Cardiac fibroblast (primary cell): Measurements from ENCODE around the gene HOXB6.

Experiments
- DNase-seq, 2 donors: peaks; one replicate each; pipeline versions ENCODE4 v3.0.0 to v3.0.0-alpha.2; 2010; ENCODE audit warnings: low read depth in 2 of 2
- H3K4me3 ChIP-seq, 2 donors: replicated peaks in 1 of 2; 1 replicate in 1 of 2; 2 replicates in 1 of 2; pipeline ENCODE4 v1.5.1; 2011; ENCODE audit warnings: low read depth in 2 of 2, low read length in 2 of 2, mild to moderate bottlenecking in 2 of 2, moderate library complexity in 1 of 2
- TF ChIP-seq, protein P1 (sequence below): IDR thresholded peaks from one replicate; pipeline ENCODE4 v1.5.1; 2011; ENCODE audit warnings: low read depth, mild to moderate bottlenecking, low read length, inconsistent platforms

The HOXB6 gene

DNA sequence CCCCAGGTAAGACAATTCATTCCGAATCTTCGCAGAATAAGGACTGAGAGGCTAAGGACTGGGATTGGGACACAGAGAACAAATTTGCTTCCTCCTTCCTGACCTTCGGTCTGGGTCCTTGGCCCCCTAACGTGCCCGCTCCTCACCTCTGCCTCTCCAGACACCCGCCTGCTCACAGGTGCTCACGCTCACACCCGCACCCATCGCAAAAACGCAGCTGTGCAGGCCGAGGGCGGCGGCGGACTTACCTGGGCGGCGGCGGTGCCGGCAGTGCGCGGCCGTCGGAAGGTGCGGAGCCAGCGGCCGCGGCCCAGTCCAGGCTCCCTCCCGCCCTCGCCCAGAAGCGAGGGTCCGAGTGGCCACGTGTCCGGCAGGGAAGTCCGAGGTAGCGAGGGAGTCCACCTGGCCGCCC, 28.5 kb upstream of the HOXB6 start:
- DNase-seq = no peak
- TF ChIP-seq, protein P1, sequence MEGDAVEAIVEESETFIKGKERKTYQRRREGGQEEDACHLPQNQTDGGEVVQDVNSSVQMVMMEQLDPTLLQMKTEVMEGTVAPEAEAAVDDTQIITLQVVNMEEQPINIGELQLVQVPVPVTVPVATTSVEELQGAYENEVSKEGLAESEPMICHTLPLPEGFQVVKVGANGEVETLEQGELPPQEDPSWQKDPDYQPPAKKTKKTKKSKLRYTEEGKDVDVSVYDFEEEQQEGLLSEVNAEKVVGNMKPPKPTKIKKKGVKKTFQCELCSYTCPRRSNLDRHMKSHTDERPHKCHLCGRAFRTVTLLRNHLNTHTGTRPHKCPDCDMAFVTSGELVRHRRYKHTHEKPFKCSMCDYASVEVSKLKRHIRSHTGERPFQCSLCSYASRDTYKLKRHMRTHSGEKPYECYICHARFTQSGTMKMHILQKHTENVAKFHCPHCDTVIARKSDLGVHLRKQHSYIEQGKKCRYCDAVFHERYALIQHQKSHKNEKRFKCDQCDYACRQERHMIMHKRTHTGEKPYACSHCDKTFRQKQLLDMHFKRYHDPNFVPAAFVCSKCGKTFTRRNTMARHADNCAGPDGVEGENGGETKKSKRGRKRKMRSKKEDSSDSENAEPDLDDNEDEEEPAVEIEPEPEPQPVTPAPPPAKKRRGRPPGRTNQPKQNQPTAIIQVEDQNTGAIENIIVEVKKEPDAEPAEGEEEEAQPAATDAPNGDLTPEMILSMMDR = no peak
- H3K4me3 ChIP-seq = no peak overlapping the region

DNA sequence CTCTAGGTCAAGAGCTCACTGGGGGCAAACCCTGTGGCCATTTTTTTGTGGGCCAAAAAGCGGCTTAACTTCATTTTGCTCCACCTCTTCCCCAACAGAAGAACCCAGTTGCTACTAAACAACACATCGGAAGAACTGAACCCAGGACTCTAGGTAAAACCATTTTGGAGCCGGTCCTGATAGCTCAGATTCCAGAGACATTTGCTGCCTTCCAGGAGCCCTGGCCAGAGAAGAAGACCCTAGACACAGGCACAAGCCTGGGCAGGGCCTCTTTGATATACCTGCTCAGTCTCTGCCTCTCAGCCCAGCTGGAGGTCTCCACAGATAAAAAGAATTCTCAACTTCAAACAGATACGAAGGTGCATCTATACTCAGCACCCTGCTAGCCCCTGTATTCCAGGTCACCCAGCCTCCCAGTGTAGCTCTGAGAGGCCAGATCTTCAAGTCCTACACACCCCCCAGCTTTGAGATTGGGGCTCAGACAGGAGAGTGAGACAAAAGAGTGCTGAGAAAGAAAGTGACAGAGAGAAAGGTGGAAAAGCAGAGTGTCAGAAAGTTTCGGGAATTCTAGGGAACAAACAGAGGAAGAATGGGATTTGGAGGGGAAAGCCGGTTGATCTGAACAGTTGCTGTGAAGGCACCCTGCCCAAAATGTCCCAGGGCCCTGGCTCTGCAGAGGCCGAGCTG, 27.9 kb upstream of the HOXB6 start:
- no peak for DNase-seq
- TF ChIP-seq, protein P1 = no peak
- H3K4me3 ChIP-seq = no peak overlapping the region

DNA sequence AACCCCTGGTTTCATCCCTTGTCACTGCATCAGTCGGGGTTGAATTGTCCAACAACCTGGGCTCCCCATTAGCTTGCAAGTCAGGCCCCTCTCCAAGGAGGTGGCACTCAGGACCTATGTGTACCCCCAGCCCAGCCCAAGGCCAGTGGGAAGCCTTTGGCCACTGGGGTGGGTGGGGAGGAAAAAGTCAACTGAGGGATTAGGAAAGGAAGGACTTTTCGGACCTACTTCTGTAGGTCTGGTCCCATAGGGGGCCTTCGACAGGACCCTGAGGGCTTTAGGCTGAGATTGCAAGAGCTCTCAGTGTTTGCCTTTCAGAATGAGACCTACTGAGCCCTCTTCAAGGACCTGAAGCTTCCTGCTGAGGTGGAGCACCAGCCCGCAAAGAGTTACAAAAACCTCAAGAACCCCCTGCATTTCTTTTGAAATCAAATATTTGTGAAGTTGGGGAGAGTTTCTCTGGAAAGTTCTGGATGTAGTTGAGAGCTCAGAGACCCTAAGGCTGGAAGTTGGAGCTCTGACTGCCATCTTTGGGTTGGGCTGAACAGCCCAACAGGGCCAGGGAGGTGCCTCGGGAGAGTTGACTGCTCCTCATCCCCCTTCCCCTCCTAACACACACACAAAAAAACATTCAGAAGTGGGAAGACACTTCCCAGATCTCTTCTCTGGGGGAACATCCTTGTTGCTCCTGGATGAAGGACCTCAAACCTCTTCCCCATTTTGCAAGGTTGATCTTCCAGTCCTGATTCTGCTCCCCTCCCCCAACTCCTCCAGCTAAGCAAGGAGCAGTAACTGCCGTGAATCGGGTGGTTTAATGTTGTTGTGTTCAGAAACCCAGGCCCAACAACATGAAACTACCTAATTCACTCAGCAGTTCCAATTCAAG, 27.1 kb upstream of the HOXB6 start:
- no peak for DNase-seq
- no peak overlapping the region for H3K4me3 ChIP-seq
- TF ChIP-seq, protein P1 = no peak

- DNase-seq = no peak
- TF ChIP-seq, protein P1 = no peak
- no peak overlapping the region for H3K4me3 ChIP-seq
Measured at GRCh38 chr17:48630925-48631692, 26.3 kb upstream of the HOXB6 start.

GRCh38 chr17:48630009-48630924, 25.5 kb upstream of the HOXB6 start:
- no peak overlapping the region for H3K4me3 ChIP-seq
- TF ChIP-seq, protein P1 = no peak
- DNase-seq = no peak

DNA sequence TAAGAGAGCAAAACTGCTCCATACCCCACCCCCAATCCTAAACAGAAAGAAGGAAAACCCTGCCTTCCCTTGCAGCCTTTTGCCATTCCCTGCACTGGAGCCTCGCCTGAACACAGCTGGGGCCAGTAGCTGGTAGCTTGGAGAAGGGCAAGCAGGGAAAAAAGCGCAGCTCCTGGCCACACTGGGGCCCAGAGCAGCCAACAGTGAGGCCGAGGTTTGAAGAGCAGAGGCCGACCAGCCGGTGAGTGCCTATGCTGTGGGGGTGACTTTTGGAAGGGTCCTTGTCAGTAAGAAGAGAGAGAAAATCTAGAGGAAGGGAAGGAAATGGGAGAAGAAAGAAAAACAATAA, 24.6 kb upstream of the HOXB6 start:
- H3K4me3 ChIP-seq = no peak overlapping the region
- no peak for DNase-seq
- TF ChIP-seq, protein P1 = no peak
